HG03095 (cell line): ENCODE measurements around the gene FCN1.

Source experiments
- ATAC-seq: cut with Tn5 transposase; IDR thresholded peaks from one replicate; pipeline ENCODE4 v1.9.1; 2021; ENCODE audit warnings: moderate library complexity; ENCODE audit not compliant: unreplicated experiment

FCN1 gene

DNA sequence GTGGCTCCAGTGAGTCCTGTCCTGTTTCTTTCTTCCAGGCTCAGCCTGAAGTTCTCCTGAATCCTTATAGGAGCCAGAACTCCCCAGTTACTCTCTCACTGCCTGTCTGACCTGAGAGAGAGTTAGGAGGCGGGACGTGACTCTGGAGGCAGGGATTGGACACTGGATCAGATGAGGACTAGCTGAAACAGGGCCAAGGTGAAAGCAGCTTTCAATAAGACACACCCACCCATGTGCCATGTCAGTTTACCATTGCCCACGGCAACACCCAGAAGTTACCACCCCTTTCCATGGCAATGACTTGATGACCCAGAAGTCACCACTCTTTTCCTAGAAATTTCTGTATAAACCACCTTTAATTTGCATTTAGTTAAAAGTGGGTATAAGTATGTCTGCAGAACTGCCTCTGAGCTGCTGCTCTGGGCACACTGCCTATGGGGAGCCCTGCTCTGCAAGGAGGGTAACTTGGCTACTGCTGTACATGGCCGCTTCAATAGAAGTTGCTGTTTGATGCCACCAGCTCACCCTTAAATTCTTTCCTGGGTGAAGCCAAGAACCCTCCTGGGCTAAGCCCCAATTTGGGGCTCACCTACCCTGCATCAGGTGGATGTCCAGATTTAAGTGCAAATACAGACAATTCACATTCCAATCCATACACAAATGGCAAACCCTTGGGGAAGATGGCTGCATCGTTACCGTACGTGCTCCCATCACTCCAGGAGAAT lies 23.4 kb downstream of the FCN1 start:
- ATAC-seq = no peak

DNA sequence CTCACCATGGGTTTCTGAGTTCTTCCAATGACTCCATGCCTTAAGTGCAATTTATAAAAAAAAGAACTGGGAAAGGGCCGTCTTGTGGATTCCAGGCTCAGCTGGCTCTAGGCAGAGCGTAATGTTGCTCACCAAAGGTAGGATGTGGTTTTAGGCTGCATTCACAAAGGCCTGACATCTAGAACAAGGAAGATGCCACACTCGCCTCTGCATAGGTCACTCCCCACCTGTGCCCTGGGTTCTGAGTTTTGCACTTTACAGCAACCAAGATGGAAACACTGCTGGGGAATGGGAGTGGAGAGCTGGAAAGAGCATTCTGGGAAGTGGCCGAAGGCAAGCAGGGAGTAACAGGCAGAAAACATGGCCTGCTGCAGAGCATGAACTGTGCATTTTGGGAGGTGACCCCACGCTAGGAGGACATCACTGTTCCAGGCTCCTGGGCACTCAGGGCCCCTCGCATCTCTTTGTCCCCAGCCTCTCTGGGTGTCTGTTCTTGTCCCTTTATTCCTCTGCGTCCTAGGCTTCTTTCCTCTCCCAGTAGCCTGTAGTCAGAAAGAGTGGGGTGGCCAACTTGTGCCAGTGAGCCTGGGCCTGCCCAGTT lies 24.8 kb downstream of the FCN1 start:
- no peak for ATAC-seq

DNA sequence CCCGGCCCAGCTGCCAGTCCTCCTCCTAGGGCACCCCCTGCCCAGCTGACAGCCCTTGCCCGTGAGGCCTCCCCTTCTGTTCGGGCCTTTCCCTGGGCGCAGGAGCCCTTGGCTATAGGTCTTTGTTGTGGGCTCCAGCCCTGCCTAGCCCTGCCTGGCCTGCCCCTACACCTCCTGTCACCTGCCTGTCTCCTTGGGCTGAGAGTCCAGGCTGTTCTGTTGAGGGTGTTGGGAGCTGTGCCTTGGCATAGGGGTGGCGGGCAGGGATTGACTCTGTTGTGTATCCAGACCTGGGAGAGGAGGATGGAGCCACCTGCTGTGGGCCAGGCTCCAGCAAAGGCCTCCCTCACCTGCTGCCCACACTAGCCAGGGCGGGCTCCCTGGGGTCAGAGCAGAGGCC lies 25.5 kb downstream of the FCN1 start:
- no peak for ATAC-seq

DNA sequence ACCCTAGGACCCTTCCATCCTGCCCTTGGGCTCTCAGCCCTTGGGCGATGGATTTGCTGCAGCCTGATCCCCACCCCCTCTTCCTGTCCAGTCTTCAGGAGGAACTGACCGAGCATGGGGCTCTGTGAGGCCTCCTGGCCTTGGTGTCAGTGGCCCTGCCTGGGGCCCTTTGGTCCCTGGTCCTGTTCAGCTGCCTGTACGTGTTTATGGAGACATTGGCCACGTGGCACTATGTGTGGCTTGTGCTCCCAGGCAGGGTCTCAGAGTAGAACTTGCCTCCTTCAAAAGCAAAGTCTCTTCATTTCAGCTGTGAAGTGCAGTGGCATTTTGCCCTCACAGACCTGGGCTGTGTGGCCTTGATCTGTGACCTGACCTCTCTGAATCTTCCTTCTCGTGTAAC lies 26.0 kb downstream of the FCN1 start:
- ATAC-seq = no peak

DNA sequence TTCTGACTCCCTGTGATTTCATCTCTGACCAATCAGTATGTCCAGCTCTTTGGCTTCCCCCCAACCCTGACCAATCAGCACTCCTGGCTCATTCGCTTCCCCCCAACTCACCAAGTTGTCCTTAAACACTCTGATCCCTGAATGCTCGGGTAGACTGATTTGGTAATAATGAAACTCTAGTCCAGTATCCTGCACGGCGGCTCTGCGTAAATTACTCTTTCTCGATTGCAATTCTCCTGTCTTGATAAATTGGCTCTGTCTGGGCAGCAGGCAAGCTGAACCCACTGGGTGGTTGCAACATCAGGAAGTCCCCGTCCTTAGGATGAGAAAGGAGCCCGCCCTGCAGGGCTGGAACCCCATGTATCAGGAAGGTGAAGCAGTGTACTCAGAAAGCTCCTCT lies 26.7 kb downstream of the FCN1 start:
- no peak for ATAC-seq

DNA sequence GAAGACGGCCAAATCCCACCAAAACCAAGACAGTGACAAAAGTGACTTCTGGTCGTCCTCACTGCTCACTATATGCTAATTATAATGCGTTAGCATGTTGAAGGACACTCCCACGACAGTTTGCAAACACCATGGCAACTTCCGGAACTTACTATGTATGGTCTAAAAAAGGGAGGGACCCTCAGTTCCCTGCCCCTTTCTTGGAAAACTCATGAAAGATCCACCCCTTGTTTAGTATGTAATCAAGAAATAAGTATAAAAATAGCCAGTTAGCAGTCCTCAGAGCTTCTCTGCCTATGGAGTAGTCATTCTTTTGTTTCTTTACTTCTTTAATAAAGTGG lies 27.6 kb downstream of the FCN1 start:
- no peak for ATAC-seq

DNA sequence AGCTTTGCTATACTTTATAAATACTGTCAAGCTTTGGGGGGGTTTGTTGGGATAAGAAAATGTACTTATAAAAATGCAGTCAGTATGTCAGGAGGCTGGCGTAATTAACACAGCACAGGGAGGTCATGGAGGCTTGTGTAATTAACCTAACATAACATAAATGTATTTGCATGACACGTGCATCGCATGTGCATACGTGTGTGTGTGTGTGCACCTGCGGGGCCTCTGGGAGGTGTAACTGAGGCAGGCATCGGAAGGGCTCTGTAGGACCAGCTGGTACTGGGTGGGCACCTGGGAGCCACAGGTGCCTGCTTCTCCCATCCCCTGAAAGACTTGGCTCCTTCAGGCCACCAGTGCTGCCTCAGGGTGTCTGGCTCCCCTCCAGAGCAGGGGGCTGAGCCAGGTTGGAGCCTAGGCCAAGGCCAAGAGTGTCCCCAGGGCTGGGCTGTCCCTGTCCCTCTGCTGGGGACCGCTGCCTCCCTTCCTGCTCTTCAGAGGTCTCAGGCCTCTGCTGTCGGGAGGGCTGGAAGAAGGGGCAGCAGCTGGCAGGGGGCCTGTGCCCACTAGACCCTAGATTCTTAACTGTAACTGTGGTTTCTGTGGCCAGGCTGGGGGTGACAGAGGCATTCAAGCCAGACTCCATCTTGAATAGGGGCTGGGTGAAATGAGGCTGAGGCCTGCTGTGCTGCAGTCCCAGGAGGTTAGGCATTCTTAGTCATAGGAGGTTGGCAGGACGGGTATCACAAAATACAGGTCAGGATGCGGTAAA lies 28.1 kb downstream of the FCN1 start:
- ATAC-seq = no peak

DNA sequence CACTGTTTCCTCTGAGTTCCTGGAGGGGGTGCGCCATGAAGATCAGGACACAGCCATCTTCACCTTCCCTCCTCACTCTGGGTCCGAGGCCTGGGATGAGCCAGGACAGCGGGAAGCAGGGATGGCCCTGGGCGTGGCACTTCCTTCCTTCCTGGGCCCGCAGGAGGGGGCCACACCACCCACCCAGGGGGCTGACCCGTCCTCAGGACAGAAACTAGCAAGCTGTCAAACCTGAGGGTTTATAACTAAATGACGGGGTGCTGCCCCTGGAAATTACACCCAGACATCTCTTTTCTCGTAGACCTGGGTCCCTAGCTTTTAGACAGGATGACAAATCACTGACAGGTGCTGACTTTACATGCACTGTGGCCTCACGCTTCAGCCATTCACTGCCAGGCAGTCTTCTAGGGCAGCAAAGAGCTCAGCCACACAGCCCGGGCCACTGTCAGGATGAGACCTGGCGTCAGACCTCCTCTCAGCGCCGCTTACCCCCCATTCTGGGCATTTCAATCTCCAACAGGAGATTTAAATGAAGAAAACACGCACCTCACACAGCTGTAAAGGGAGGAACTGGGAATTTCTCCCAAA lies 29.0 kb downstream of the FCN1 start:
- no peak for ATAC-seq

DNA sequence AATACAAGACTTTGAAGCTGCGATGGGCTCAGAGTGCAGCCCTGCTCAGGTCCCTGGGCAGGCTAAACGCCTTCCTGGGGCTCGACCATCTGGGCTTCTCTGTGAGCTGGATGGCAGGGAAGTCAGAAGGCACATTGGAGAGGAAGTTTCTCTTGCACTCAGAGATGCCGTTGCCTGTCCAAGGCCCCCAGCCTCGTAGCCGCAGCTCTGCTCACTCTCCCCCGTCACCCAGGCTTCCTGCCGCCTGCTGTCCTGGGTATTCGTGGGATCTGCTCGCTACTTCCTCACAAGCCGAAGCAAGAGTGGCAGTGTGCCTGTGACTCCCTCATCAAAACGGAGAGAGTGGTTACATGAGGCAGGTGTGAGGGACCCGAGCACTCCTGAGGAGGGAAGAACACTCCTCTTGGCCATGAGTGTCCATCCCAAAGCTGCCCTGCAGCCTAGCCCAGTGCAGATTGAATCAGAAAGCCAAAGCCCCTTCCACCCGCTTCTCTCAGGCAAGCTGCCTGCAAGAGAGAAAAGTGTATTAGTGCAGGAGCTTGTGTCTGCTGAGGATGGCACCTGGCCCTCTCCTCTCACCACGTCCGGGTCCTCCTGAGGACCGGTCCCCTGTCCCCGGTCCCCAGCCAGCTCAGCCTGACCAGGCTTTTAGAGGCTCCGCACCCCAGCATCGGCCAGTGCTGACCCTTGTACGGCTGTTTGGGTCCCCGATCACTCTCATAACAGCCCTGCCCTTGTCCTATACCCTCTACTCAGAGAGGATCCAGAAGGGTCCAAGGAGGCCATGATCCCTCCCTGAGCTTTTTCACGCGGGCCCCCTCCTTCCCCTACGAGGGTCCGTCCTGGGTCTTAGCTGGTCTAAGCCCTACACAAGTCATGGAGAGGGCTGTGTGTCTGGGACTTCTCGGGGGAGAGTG lies 29.8 kb downstream of the FCN1 start:
- ATAC-seq = no peak

DNA sequence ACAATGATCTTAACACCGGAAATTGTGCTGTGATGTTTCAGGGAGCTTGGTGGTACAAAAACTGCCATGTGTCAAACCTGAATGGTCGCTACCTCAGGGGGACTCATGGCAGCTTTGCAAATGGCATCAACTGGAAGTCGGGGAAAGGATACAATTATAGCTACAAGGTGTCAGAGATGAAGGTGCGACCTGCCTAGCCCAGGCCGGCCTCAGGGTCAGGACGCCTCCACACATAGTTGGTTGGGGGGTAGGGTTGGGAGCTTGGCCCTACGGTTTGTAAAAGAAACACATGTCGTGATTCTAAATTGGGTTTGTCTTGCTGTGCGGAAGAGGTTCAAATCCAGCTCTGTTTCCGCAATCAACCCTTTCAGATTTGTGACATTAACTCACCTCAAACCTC lies 30.5 kb downstream of the FCN1 start:
- ATAC-seq = no peak

DNA sequence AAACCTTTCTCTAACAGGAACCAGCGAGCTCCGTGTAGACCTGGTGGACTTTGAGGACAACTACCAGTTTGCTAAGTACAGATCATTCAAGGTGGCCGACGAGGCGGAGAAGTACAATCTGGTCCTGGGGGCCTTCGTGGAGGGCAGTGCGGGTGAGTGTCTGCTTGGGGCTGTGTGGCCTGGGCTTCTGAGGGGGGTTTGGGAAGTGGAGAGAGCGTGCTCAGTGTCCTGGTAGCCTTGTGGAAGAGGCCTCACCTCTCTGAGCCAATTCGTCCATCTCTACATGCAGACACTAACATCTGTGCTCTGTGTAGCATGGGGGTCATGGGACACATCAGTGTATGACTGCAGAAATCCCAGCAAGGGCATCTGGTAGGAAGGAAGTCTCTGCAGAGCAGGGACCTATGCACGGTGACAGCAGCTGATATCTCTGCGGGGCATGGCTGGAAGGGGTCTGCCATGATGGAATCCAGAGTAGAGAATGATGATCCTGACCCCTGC lies 31.2 kb downstream of the FCN1 start:
- no peak for ATAC-seq

DNA sequence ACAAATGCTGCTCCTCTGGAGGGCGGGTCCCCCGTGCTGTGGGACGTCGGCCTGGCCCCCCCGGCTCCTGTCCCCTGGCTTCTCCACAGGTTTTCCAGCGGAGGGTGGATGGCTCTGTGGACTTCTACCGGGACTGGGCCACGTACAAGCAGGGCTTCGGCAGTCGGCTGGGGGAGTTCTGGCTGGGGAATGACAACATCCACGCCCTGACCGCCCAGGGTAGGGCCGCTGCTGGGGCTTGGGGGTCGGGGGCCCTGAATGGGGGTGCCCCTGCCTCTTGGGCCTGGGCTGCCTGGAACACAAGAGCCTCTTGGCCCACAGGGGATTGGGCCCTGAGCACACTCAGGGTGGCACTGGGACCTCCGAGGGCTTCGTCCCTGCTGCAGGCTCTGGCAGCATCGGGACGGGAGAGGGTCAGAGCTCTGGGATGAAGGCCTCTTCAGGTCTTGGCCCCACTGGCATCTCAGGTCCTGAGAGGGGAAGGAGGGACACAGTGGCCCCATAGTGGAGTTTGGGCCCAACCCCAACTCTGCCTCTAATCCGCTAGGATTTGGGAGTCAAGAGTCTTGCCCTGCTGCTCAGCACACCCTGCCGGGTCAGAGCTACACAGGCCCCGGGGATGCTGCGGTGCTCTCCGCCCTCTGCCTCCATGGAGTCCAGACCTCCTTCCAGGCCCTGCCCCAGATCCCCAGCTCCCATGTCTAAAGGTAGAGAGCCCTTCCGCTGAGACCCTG lies 31.9 kb downstream of the FCN1 start:
- ATAC-seq = no peak

DNA sequence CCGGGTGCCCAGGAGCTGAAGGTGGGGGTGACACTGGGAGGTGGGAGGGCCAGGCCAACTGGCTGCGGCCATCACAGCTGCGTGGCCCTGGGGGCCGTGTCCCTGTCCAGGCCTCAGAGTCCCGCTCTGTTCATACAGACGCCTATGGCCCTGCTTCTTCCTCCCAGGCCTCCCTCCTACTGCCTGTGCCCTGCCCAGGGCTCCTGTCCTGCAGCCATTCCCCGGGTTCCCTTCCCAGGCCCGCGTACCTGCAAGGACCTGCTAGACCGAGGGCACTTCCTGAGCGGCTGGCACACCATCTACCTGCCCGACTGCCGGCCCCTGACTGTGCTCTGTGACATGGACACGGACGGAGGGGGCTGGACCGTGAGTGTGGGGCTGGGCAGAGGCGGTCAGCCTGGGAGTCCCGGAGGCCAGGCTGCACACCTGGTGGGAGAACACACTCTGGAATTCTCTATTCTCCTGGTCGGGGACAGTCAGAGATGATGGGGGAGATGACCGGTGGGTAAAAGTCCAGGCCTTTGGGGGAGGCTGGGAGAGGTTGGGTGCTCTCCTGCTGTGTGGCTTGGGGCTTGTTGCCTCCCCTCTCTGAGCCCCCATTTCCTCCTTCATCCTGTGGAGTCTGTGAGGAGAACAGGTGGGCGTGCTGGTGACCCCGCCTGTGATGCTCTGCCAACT lies 32.6 kb downstream of the FCN1 start:
- ATAC-seq = no peak

DNA sequence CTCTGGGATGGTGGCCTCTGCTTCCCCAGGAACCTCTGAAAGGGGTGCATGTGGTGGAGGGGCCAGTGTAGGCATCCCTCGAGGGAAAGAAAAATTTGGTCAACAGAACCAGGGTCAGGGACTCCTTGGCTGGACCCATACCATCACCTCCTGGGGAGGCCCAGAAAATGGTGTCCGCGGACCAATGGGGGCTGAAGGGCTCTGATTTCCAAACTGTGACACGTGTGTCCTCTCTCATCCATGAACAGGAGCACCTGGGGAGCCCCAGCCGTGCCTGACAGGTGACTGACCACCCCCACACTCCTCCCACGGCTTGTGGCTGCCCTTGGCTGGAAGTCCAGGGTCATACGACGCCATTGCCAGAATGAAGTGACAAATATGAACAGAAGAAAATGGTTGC lies 33.2 kb downstream of the FCN1 start:
- no peak for ATAC-seq

DNA sequence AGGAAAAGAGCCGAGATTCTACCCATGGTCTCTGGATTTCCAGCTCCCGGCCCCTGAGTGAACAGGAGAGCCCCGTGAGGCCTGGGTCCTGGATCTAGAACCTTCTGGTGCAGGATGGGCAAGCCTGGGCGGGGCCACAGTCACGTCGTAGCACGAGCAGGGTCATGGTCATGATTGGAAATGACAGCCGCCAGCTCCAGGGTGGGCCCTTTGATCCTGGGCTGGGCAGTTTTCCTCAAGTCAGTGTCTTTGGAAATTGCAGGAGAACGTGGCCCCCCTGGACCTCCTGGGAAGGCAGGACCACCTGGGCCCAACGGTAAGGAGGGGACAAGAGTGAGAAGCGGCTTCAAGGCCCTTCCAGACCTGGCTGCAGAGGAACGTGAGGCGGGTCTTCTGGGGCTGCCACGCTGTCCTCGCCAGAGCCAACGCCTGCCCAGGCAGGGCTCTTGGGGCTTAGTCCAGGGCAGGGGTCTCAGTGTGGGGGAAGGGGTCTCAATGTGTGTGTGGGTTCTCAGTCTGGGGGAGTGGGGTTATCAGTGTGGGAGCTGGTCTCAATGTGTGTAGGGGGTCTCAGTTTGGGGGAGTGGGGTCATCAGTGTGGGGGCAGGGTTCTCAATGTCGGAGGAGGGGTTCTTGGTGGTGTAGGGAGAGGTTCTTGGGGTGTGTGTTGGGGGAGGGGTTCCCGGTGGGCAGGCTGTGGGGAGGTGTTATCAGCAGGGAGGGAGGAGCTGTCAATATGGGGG lies 34.5 kb downstream of the FCN1 start:
- ATAC-seq = no peak

DNA sequence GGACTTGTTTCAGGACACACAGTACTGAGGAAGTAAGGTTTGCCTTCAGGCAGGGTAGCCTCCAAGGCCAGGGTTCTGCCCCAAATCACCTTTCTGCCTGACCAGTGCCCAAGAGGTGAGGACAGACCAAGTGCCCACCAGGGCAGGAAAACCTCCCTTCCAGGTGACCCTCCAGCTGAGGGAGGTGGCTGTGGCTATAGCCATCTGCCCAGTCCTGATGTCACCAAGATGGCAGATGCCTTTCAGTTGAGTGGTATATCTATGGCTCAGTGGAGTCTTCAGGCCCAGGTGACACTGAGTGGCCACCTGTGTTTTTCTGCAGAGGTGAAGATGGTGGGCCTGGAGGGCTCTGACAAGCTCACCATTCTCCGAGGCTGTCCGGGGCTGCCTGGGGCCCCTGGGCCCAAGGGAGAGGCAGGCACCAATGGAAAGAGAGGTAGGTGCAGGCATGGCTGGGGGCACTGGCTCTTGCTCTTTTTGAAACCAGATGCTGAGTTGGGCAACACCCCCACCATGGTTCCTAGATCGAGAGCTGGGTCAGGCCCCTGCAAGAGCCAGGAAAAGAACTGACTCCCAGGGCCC lies 35.4 kb downstream of the FCN1 start:
- no peak for ATAC-seq

DNA sequence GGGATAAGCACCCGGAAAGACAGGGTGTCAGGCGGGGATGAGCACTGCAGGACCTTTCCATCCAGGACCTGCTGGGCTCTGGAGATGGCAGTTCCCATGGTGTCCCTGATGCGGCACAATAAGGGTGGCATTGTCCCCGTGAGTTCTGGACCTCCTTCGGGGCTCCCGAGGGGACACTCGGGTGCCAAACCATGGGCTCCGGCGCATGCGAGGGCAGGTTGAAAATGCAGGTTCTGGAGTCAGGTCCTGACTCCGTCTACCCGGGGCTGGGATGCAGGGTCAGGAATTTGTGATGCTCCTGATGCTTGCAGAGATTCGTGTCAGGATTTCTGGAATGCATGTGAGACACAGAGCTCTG lies 36.4 kb downstream of the FCN1 start:
- ATAC-seq = no peak

DNA sequence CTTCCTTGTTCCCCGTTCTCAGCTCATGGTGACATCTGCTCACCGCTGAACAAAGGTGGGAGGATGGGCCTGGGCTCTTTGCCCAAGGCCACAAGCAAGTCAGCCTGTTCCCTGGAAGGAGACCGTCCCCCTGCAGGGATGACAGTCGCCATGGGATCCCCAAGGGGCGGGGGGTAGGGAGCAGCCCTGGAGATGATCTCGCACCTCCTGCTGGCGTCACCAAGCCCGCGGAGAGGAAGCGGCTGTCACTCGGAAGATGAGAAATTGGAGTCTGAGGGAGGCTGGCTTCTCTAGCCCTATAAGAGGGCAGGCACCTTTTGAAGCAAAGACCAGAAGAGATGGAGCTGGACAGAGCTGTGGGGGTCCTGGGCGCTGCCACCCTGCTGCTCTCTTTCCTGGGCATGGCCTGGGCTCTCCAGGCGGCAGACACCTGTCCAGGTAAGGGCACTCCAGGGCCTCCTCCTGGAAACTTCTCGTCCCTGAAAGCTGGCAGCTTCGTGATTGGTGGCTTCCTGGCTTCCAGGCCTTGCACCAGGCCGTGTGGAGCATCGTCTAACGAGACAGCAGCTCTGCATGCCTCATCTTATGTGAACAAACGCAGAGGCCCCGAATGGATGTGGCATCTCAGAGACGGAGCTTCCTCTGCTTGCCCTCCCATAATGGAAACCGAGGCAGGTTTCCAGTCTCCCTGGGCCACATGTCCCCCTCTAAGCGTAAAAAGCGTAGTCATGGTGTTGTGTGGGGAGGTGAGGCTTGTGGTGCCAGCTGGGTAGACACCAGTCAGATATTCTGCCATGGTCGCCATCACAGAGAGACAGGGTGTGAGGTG lies 37.0 kb downstream of the FCN1 start, which contains the start of gene FCN2:
FCN2 (plus strand) TSS at position 327 of the 829 bp plus-strand sequence; CDS start at position 339, 12 bp downstream.
- no peak for ATAC-seq
